A549 (cell line): ENCODE data around the gene CHAD. TPM values are rescaled to one million over a fixed set of nuclear protein-coding genes. Genes with fewer than 3 reads are reported as not detected.
A peak's percentile ranks its signal among the peaks of the same experiment; 100 is the strongest.
"Not testable (repeated sequence)": the region's sequence is repeated elsewhere in the genome, so short reads cannot be mapped to it uniquely, and the experiment has no call there.

Experiments used
- ATAC-seq, 2 experiments: fragments of 200-7000 bp in 1 of 2; fragments of >200 bp in 1 of 2; cut with Nextera tagmentation in 1 of 2; cut with Tn5 transposase in 1 of 2; 3 replicates each; pipeline versions ENCODE4 v1.8.0 to v1.9.1; 2018 to 2020; ENCODE audit warnings: mild to moderate bottlenecking in 1 of 2, moderate library complexity in 1 of 2
- CTCF ChIA-PET: fragments of 300-600 bp; sonication (Branson Sonifier 250); formaldehyde crosslinking; extraction: SDS; loops from one replicate; lab custom pipeline; 2021; ENCODE audit warnings: antibody characterized with exemption, inconsistent platforms; lab: Yijun Ruan, JAX
- POLR2A ChIA-PET: fragments of 350-600 bp; formaldehyde crosslinking; extraction: SDS; loops from one replicate; lab custom pipeline; 2021; ENCODE audit warnings: antibody characterized with exemption, inconsistent platforms; lab: Yijun Ruan, JAX
- DNase-seq, 2 experiments: peaks; one replicate each; pipeline versions ENCODE4 v3.0.0 to v3.0.0-alpha.2; 2011 to 2016; ENCODE audit warnings: low read depth in 1 of 2, low spot score in 1 of 2
- FAIRE-seq: peaks from 2 replicates; lab custom pipeline; 2011; peaks lifted over from hg19 to GRCh38; lab: Jason Lieb, UNC
- H3K27ac ChIP-seq, 2 experiments: fragments of >200 bp; sonication (Bioruptor Twin); formaldehyde crosslinking; 3 replicates each; pipeline ENCODE4 v1.5.1; 2016 to 2017
- H3K4me1 ChIP-seq: fragments of >200 bp; sonication (Bioruptor Twin); formaldehyde crosslinking; 3 replicates; pipeline ENCODE4 v1.6.1; 2016
- H3K4me2 ChIP-seq: fragments of >200 bp; sonication (Bioruptor Twin); formaldehyde crosslinking; 3 replicates; pipeline ENCODE4 v1.6.1; 2016
- H3K4me3 ChIP-seq: fragments of >200 bp; sonication (Bioruptor Twin); formaldehyde crosslinking; 3 replicates; pipeline ENCODE4 v1.5.1; 2016
- H3K9me3 ChIP-seq: fragments of >200 bp; sonication (Bioruptor Twin); formaldehyde crosslinking; 3 replicates; pipeline ENCODE4 v1.6.1; 2016
- CEBPB ChIP-seq, 2 experiments: fragments of >200 bp in 1 of 2; sonication (Bioruptor Twin) in 1 of 2; formaldehyde crosslinking in 1 of 2; IDR thresholded peaks; 2 replicates each; pipeline ENCODE4 v1.6.1; 2012 to 2016
- FOXS1 ChIP-seq: fragments of 250-450 bp; sonication (Bioruptor Pico); IDR thresholded peaks from 2 replicates; pipeline ENCODE4 v1.5.0; 2020; ENCODE audit warnings: mild to moderate bottlenecking, moderate library complexity
- NFE2L2 ChIP-seq: fragments of 150-350 bp; conservative IDR thresholded peaks from 2 replicates; pipeline ENCODE4 v1.6.1; 2014; ENCODE audit warnings: low read length
- REST ChIP-seq: fragments of 200-600 bp; sonication (generic); IDR thresholded peaks from 2 replicates; pipeline ENCODE4 v1.6.1; 2016; ENCODE audit warnings: antibody characterized with exemption, mild to moderate bottlenecking, moderate library complexity
- WGBS: methylation state at CpG from one replicate; pipeline ENCODE4 v1.1.6; 2017; ENCODE audit errors: missing lambda C conversion rate; 5-methylcytosine and 5-hydroxymethylcytosine counted together
- polyA plus RNA-seq, 4 experiments: library from polyadenylated mRNA; depleted of rRNA in 3 of 4; stranded (reverse); fragments of >200 nt; fragmentation: RNase III in 1 of 4; extraction: RNeasy Plus Mini Kit Qiagen cat#74134 plus additional on column Dnase treatment in 1 of 4; gene quantifications; 2 replicates in 3 of 4; 3 replicates in 1 of 4; pipeline ENCODE4 v1.2.3, GENCODE V29; 2011 to 2017

Gene CHAD
- polyA plus RNA-seq, 2 of the 4 experiments (the other 2 are of a cell fraction): not detected

GRCh38 chr17:50420419-50421112 lies 48.1 kb downstream of the CHAD start:
- FAIRE-seq (no peak), DNase-seq (no peak), ATAC-seq (no peak)
- no peak overlapping the region for H3K4me2 ChIP-seq
- 93% methylated on average over 6 of the region's 6 CpGs for WGBS
- H3K9me3 ChIP-seq: no peaks in the 10 kb centered on the region
- ChIA-PET POLR2A (no interaction called here), CTCF (interaction anchor here (1.0 to 2.4 kb wide), 3 partner anchors 23 to 422 kb away, joined by 3 to 17 read pairs (median 4); partner anchors contain the start of gene LRRC59)
- no peak overlapping the region for H3K4me3 ChIP-seq
- TF ChIP-seq REST: no peak
- peak in 1 of 2 experiments; percentile 32; a peak in 1 of 4 replicates for TF ChIP-seq CEBPB (IDR thresholded peaks at IDR 0.05)
- peaks cover 14% of the 10 kb centered on the region; the same call in 2 of the 3 replicates for H3K4me1 ChIP-seq
- H3K27ac ChIP-seq: no peak overlapping the region

- H3K9me3 ChIP-seq, DNase-seq, H3K27ac ChIP-seq, ATAC-seq, H3K4me3 ChIP-seq, H3K4me1 ChIP-seq, FAIRE-seq, POLR2A ChIA-PET, H3K4me2 ChIP-seq: not testable (repeated sequence)
- CTCF ChIA-PET: interaction anchor here (1.0 kb wide), 1 partner anchor 54 kb away, joined by 3 read pairs; no protein-coding TSS in a partner anchor
- WGBS: 91% methylated on average over 10 of the region's 10 CpGs
Observed at GRCh38 chr17:50419577-50419976, 49.1 kb downstream of the CHAD start.

- no peak for DNase-seq
- H3K4me3 ChIP-seq: no peak overlapping the region
- H3K4me1 ChIP-seq: no peaks in the 10 kb centered on the region
- no peak for TF ChIP-seq FOXS1
- no peak for TF ChIP-seq NFE2L2
- TF ChIP-seq, all 56 proteins: peak for 0
- FAIRE-seq (no peak), ATAC-seq (no peak)
- Histone ChIP-seq H3K4me2 (no peak overlapping the region), H3K27ac (no peak overlapping the region), H3K9me3 (no peaks in the 10 kb centered on the region)
- 54% methylated on average over 3 of the region's 3 CpGs for whole genome bisulfite sequencing
- ChIA-PET POLR2A (interaction anchor here (0.6 kb wide), 1 partner anchor 11 kb away, joined by 4 read pairs; no protein-coding TSS in a partner anchor), CTCF (interaction anchor here (0.6 to 6.5 kb wide), 2 partner anchors 17 to 23 kb away, joined by 4 to 42 read pairs; partner anchors contain the start of gene LRRC59)
Observed at GRCh38 chr17:50414808-50415207, 53.9 kb downstream of the CHAD start.

Other genes starting within 250 kb of the CHAD start
- 10.3 and 11.9 TPM in 2 replicates for gene TMEM92, start 194.4 kb downstream of the CHAD start, polyA plus RNA-seq (2011; rRNA removed)
- gene TMEM92, start 194.4 kb downstream of the CHAD start, polyA plus RNA-seq (2017; fragmentation: RNase III; extraction: RNeasy Plus Mini Kit Qiagen cat#74134 plus additional on column Dnase treatment): 22.7 to 27.5 TPM (median 25.1 TPM) in 3 replicates
- 9.7 and 10.5 TPM in 2 replicates for gene XYLT2, start 122.8 kb downstream of the CHAD start, polyA plus RNA-seq (2011; rRNA removed)
- gene XYLT2, start 122.8 kb downstream of the CHAD start, polyA plus RNA-seq (2017; fragmentation: RNase III; extraction: RNeasy Plus Mini Kit Qiagen cat#74134 plus additional on column Dnase treatment): 13.7 to 15.9 TPM (median 15.8 TPM) in 3 replicates
- gene MRPL27, start 95.7 kb downstream of the CHAD start, polyA plus RNA-seq (2011; rRNA removed): 149 and 173 TPM in 2 replicates
- gene MRPL27, start 95.7 kb downstream of the CHAD start, polyA plus RNA-seq (2017; fragmentation: RNase III; extraction: RNeasy Plus Mini Kit Qiagen cat#74134 plus additional on column Dnase treatment): 155 to 170 TPM (median 156 TPM) in 3 replicates
- 26.3 and 29.9 TPM in 2 replicates for gene EME1, start 95.7 kb downstream of the CHAD start, polyA plus RNA-seq (2011; rRNA removed)
- 21.9 to 24.3 TPM (median 23.9 TPM) in 3 replicates for gene EME1, start 95.7 kb downstream of the CHAD start, polyA plus RNA-seq (2017; fragmentation: RNase III; extraction: RNeasy Plus Mini Kit Qiagen cat#74134 plus additional on column Dnase treatment)
- 228 and 237 TPM in 2 replicates for gene LRRC59, start 71.4 kb downstream of the CHAD start, polyA plus RNA-seq (2011; rRNA removed)
- 200 to 226 TPM (median 209 TPM) in 3 replicates for gene LRRC59, start 71.4 kb downstream of the CHAD start, polyA plus RNA-seq (2017; fragmentation: RNase III; extraction: RNeasy Plus Mini Kit Qiagen cat#74134 plus additional on column Dnase treatment)
- 28.9 and 33.6 TPM in 2 replicates for gene ACSF2, start 42.7 kb downstream of the CHAD start, polyA plus RNA-seq (2011; rRNA removed)
- 16.3 to 24.4 TPM (median 21.5 TPM) in 3 replicates for gene ACSF2, start 42.7 kb downstream of the CHAD start, polyA plus RNA-seq (2017; fragmentation: RNase III; extraction: RNeasy Plus Mini Kit Qiagen cat#74134 plus additional on column Dnase treatment)
- gene RSAD1, start 10.0 kb upstream of the CHAD start, polyA plus RNA-seq (2011; rRNA removed): 38.2 and 47.2 TPM in 2 replicates
- gene RSAD1, start 10.0 kb upstream of the CHAD start, polyA plus RNA-seq (2017; fragmentation: RNase III; extraction: RNeasy Plus Mini Kit Qiagen cat#74134 plus additional on column Dnase treatment): 36.3 to 42.0 TPM (median 40.9 TPM) in 3 replicates
- gene MYCBPAP, start 39.6 kb upstream of the CHAD start, polyA plus RNA-seq (2011; rRNA removed): 2.5 and 4.1 TPM in 2 replicates
- 0.93 to 2.1 TPM (median 1.2 TPM) in 3 replicates for gene MYCBPAP, start 39.6 kb upstream of the CHAD start, polyA plus RNA-seq (2017; fragmentation: RNase III; extraction: RNeasy Plus Mini Kit Qiagen cat#74134 plus additional on column Dnase treatment)
- gene EPN3, start 63.9 kb upstream of the CHAD start, polyA plus RNA-seq (2011; rRNA removed): 0.09 and 0.13 TPM in 2 replicates
- 0.18 to 0.26 TPM (median 0.20 TPM) in 3 replicates for gene EPN3, start 63.9 kb upstream of the CHAD start, polyA plus RNA-seq (2017; fragmentation: RNase III; extraction: RNeasy Plus Mini Kit Qiagen cat#74134 plus additional on column Dnase treatment)
- 34.4 and 48.5 TPM in 2 replicates for gene SPATA20, start 78.3 kb upstream of the CHAD start, polyA plus RNA-seq (2011; rRNA removed)
- 96.1 to 123 TPM (median 110 TPM) in 3 replicates for gene SPATA20, start 78.3 kb upstream of the CHAD start, polyA plus RNA-seq (2017; fragmentation: RNase III; extraction: RNeasy Plus Mini Kit Qiagen cat#74134 plus additional on column Dnase treatment)
- gene CACNA1G, start 91.8 kb upstream of the CHAD start, polyA plus RNA-seq (2011; rRNA removed): 4.0 and 4.9 TPM in 2 replicates
- gene CACNA1G, start 91.8 kb upstream of the CHAD start, polyA plus RNA-seq (2017; fragmentation: RNase III; extraction: RNeasy Plus Mini Kit Qiagen cat#74134 plus additional on column Dnase treatment): 7.5 to 9.0 TPM (median 8.9 TPM) in 3 replicates
- 342 and 442 TPM in 2 replicates for gene ABCC3, start 166.0 kb upstream of the CHAD start, polyA plus RNA-seq (2011; rRNA removed)
- gene ABCC3, start 166.0 kb upstream of the CHAD start, polyA plus RNA-seq (2017; fragmentation: RNase III; extraction: RNeasy Plus Mini Kit Qiagen cat#74134 plus additional on column Dnase treatment): 225 to 288 TPM (median 248 TPM) in 3 replicates
- 68.5 and 84.3 TPM in 2 replicates for gene ANKRD40, start 239.0 kb upstream of the CHAD start, polyA plus RNA-seq (2011; rRNA removed)
- 44.2 to 55.2 TPM (median 50.1 TPM) in 3 replicates for gene ANKRD40, start 239.0 kb upstream of the CHAD start, polyA plus RNA-seq (2017; fragmentation: RNase III; extraction: RNeasy Plus Mini Kit Qiagen cat#74134 plus additional on column Dnase treatment)